GM21737 (cell line): Measurements from ENCODE around the gene CDH23.

ENCODE experiments used
- ATAC-seq: cut with Tn5 transposase; IDR thresholded peaks from one replicate; pipeline ENCODE4 v1.9.1; 2021; ENCODE audit warnings: mild to moderate bottlenecking, moderate library complexity; ENCODE audit not compliant: unreplicated experiment

Gene CDH23

GRCh38 chr10:71531485-71532446 lies 135.0 kb downstream of the CDH23 start:
- no peak for ATAC-seq

- ATAC-seq, result no peak
Observed at GRCh38 chr10:71532878-71533277, 136.2 kb downstream of the CDH23 start.

- ATAC-seq, result no peak
Observed at GRCh38 chr10:71533936-71534335, 137.2 kb downstream of the CDH23 start.

GRCh38 chr10:71534568-71535194 lies 138.0 kb downstream of the CDH23 start:
- ATAC-seq, result no peak

GRCh38 chr10:71536332-71536731 lies 139.6 kb downstream of the CDH23 start:
- no peak for ATAC-seq

- no peak for ATAC-seq
Observed at GRCh38 chr10:71537125-71537524, 140.4 kb downstream of the CDH23 start.

GRCh38 chr10:71537681-71538080 lies 141.0 kb downstream of the CDH23 start:
- no peak for ATAC-seq

- no peak for ATAC-seq
Observed at GRCh38 chr10:71538608-71539260, 142.0 kb downstream of the CDH23 start.

- no peak for ATAC-seq
Observed at GRCh38 chr10:71539442-71540118, 142.9 kb downstream of the CDH23 start.

- ATAC-seq, result no peak
Observed at GRCh38 chr10:71542478-71542877, 145.8 kb downstream of the CDH23 start.

GRCh38 chr10:71543608-71544170 lies 147.0 kb downstream of the CDH23 start:
- no peak for ATAC-seq

- ATAC-seq, result no peak
Observed at GRCh38 chr10:71545001-71545400, 148.3 kb downstream of the CDH23 start.

- no peak for ATAC-seq
Observed at GRCh38 chr10:71546220-71546619, 149.5 kb downstream of the CDH23 start.

GRCh38 chr10:71547312-71547711 lies 150.6 kb downstream of the CDH23 start:
- ATAC-seq, result no peak

- ATAC-seq, result no peak
Observed at GRCh38 chr10:71547876-71548846, 151.4 kb downstream of the CDH23 start.

- no peak for ATAC-seq
Observed at GRCh38 chr10:71549766-71550533, 153.2 kb downstream of the CDH23 start.

GRCh38 chr10:71550628-71551027 lies 153.9 kb downstream of the CDH23 start:
- ATAC-seq, result no peak

GRCh38 chr10:71551970-71552369 lies 155.2 kb downstream of the CDH23 start:
- no peak for ATAC-seq

- ATAC-seq, result no peak
Observed at GRCh38 chr10:71553432-71553831, 156.7 kb downstream of the CDH23 start.
